Activated CD4-positive, alpha-beta T cell treated with anti-CD3 and anti-CD28 coated beads, Interleukin-2, amount 10 ng/mL, durations not matched to agents 7 days and 5 days (primary cell): Measurements from ENCODE around the gene OLFML2A. TPM values are rescaled to one million over a fixed set of nuclear protein-coding genes. Genes with fewer than 3 reads are reported as not detected.

ENCODE experiments used
- CTCF ChIA-PET: fragments of 350-600 bp; sonication (Branson Sonifier 250); formaldehyde crosslinking; loops from one replicate; lab custom pipeline; 2021; ENCODE audit warnings: antibody characterized with exemption; lab: Charles Lee
- POLR2A ChIA-PET: fragments of 350-600 bp; sonication (Branson Sonifier 250); formaldehyde crosslinking; loops from one replicate; lab custom pipeline; 2021; ENCODE audit warnings: antibody characterized with exemption; lab: Charles Lee
- DNase-seq: peaks from one replicate; pipeline ENCODE4 v3.0.0-alpha.2; 2020
- H3K27ac Mint-ChIP-seq: one replicate; pipeline ENCODE4 v1.8.0; 2021; ENCODE audit warnings: mild to moderate bottlenecking, moderate library complexity, mixed read lengths
- H3K27me3 Mint-ChIP-seq: one replicate; pipeline ENCODE4 v1.8.0; 2021; ENCODE audit warnings: mixed read lengths
- H3K36me3 Mint-ChIP-seq: one replicate; pipeline ENCODE4 v1.8.0; 2021; ENCODE audit warnings: low read depth, mixed read lengths
- H3K4me1 Mint-ChIP-seq: one replicate; pipeline ENCODE4 v1.8.0; 2021; ENCODE audit warnings: mixed read lengths
- H3K4me3 Mint-ChIP-seq: one replicate; pipeline ENCODE4 v1.8.0; 2021; ENCODE audit warnings: mild to moderate bottlenecking, moderate library complexity, mixed read lengths
- H3K9me3 Mint-ChIP-seq: one replicate; pipeline ENCODE4 v1.8.0; 2021; ENCODE audit warnings: mixed read lengths
- total RNA-seq, 2 experiments: library from RNA; stranded (reverse); gene quantifications; one replicate each; pipeline ENCODE4 v1.2.3, GENCODE V29; 2021

The OLFML2A gene
- total RNA-seq, 2 experiments from 2014 or later, result not detected

DNA sequence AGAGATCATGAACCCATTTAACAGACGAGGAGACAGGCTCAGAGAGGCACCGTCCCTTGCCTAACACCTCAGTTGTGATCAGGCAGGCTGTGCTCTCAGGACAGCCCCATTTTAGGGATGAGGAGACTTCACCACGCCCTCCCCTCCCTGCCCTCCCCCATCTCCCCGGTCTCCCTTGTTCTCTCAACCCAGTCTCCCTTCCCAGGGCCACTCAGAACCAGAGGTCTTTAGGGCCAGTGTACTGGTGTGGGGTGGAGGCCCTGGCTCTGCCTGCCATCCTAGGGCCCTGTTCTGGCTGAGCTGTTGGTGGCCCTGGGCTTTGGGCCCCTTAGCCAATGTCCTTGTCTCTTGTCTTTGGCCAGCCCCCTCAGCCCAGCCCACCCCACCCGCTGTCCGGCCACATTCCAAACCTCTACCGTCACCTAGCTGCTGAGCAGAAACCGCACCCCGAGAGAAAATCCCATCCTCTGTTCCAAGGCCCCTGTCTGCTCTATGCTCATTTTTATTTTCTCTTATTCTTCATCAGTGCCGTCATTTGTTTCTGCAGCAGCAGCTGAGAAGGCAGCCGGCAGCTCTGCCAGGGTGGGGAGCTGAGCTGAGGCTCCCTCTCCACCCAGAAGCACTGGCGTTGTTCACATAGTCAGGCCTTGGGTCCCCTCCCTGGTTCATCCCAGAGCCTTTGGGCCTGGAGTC is 33.9 kb downstream of the OLFML2A start:
- ChIA-PET CTCF (interaction anchor here (1.2 kb wide), 1 partner anchor 64 kb away, joined by 3 read pairs; no protein-coding TSS in a partner anchor), POLR2A (interaction anchor here (0.7 kb wide), 1 partner anchor 430 kb away, joined by 3 read pairs; the partner anchor contains the start of gene HSPA5)
- Mint-ChIP-seq H3K9me3 (no peaks in the 10 kb centered on the region), H3K4me1 (no peaks in the 10 kb centered on the region), H3K4me3 (no peak overlapping the region), H3K36me3 (no peaks in the 10 kb centered on the region), H3K27ac (no peak overlapping the region), H3K27me3 (no peaks in the 10 kb centered on the region)
- no peak for DNase-seq

DNA sequence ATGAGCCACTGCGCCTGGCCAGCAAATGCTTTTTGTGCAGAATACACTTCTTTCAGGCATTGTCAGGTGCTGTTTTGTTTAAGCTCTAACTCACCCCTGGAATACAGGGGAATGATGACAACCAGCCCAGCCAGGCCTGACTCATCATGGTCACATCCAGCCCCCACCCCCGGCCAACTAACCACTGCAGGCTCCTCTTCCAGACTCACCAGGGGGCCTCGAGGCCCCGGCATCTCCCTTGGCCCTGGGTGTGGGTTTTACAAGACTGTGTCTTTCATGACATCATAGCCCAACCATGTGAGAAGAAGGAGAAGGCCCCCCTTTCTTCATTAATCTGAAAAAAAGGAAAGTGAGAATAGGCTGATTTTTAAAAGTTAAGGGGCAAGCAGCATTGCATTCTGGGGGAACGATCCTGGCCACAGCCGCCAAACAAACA is 35.5 kb downstream of the OLFML2A start:
- no peak overlapping the region for H3K27ac Mint-ChIP-seq
- no peak overlapping the region for H3K4me3 Mint-ChIP-seq
- no peaks in the 10 kb centered on the region for H3K9me3 Mint-ChIP-seq
- H3K36me3 Mint-ChIP-seq, result no peaks in the 10 kb centered on the region
- ChIA-PET CTCF (no interaction called here), POLR2A (interaction anchor here (0.7 kb wide), 1 partner anchor 11 kb away, joined by 3 read pairs; no protein-coding TSS in a partner anchor)
- peaks cover 4% of the 10 kb centered on the region for H3K27me3 Mint-ChIP-seq
- H3K4me1 Mint-ChIP-seq, result no peaks in the 10 kb centered on the region
- DNase-seq, result no peak

DNA sequence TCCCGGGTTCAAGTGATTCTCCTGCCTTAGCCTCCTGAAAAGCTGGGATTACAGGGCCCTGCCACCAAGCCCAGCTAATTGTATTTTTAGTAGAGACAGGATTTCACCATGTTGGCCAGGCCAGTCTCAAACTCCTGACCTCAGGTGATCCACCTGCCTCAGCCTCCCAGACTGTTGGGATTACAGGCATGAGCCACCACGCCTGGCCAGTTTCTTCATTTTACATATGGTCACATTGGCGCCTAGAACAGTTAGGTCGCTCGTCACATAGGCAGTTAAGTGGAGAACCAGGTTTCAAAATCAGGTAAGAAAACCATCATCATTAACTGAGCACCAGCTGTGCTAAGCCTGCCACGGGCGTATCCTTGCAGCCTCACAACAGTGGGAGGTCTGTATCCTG is 36.1 kb downstream of the OLFML2A start:
- no peaks in the 10 kb centered on the region for H3K36me3 Mint-ChIP-seq
- DNase-seq, result no peak
- CTCF ChIA-PET, result interaction anchor here (1.2 kb wide), 1 partner anchor 17 kb away, joined by 5 read pairs; no protein-coding TSS in a partner anchor
- peaks cover 1% of the 10 kb centered on the region for H3K4me1 Mint-ChIP-seq
- peaks cover 5% of the 10 kb centered on the region for H3K27me3 Mint-ChIP-seq
- H3K27ac Mint-ChIP-seq, result no peak overlapping the region
- POLR2A ChIA-PET, result interaction anchor here (0.7 kb wide), 1 partner anchor 11 kb away, joined by 3 read pairs; no protein-coding TSS in a partner anchor
- H3K9me3 Mint-ChIP-seq, result no peaks in the 10 kb centered on the region
- no peak overlapping the region for H3K4me3 Mint-ChIP-seq

DNA sequence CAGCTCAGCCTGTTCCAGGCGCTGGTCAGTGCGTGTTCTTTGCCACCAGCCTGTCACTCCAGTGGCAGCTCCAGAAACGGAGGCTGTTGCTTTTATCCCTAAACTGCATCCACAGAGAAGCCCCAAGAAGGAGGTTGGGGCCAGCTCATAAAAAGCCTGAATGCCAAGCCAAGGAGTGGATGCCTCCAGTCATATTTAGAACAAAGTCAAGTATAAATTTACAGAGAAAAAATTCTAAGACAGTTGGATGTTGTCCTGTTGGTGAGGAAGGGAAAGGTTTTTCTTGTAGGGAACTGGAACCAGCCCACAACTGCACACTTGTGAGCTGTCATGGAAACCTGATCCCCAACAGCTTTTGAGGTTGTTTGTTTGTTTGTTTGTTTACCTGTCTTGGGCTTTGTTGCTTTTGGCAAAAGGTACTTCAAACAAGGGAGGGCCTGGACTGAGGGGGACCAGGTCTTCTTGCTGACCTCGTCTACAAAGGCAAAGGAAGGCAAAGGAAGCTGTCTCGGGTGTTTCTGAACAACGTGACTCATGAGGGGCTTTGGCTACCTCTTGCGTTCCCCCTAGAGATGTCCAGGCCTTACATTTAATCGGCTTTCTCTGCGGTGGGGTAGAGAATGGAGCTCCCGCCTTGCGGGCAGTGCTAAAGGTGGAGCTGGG is 36.7 kb downstream of the OLFML2A start:
- Mint-ChIP-seq H3K4me1 (peaks cover 7% of the 10 kb centered on the region), H3K9me3 (no peaks in the 10 kb centered on the region), H3K36me3 (no peaks in the 10 kb centered on the region), H3K27me3 (peaks cover 6% of the 10 kb centered on the region), H3K27ac (no peak overlapping the region), H3K4me3 (no peak overlapping the region)
- CTCF ChIA-PET, result interaction anchor here (0.8 to 1.7 kb wide), 4 partner anchors 18 to 301 kb away, joined by 3 to 8 read pairs (median 4); partner anchors contain the start of gene WDR38
- DNase-seq, result no peak
- POLR2A ChIA-PET, result interaction anchor here (0.7 kb wide), 1 partner anchor 10 kb away, joined by 3 read pairs; no protein-coding TSS in a partner anchor

DNA sequence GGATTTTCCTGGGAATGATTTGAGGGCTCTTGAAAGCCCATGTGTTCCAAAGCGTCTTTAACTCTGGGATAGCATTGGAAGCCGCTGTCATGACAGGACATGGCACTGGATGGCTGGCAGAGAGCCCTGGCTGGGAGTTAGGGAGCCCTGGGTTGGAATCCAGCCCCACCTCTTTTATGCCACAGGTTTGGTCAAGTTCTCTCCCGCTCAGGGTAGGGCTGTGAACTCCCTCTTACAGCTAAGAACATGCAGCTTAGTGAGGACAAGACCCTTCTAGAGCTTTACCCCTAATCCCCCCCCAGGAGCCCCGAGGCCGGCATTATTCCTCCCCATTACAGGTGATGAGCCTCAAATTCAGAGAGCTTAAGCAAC is 37.2 kb downstream of the OLFML2A start:
- ChIA-PET POLR2A (no interaction called here), CTCF (interaction anchor here (0.8 to 1.7 kb wide), 4 partner anchors 18 to 301 kb away, joined by 3 to 8 read pairs (median 4); partner anchors contain the start of gene WDR38)
- H3K4me3 Mint-ChIP-seq, result no peak overlapping the region
- peaks cover 10% of the 10 kb centered on the region for H3K4me1 Mint-ChIP-seq
- no peak overlapping the region for H3K27ac Mint-ChIP-seq
- peaks cover 6% of the 10 kb centered on the region for H3K27me3 Mint-ChIP-seq
- no peaks in the 10 kb centered on the region for H3K9me3 Mint-ChIP-seq
- no peaks in the 10 kb centered on the region for H3K36me3 Mint-ChIP-seq
- no peak for DNase-seq

DNA sequence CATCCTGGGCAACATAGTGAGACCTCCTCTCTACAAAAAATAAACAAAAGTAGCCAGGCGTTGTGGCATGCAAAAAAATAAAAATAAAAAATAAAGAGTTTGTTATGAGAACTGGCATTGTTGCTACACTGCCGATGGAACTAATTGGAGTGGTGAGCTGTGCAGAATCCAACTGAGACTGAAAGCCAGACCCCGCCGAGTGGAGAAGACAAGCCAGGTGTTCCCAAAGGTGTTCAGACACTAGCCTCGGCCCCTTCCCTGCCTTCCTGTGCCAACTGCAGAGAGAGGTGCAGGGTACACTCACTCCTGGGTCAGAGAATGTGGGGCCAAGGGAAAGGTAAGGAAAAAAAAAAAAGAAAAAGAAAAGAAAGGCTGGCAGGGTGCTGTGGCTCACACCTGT is 38.7 kb downstream of the OLFML2A start:
- POLR2A ChIA-PET, result no interaction called here
- no peak for DNase-seq
- CTCF ChIA-PET, result no interaction called here
- peaks cover 13% of the 10 kb centered on the region for H3K4me1 Mint-ChIP-seq
- peaks cover 6% of the 10 kb centered on the region for H3K27me3 Mint-ChIP-seq
- H3K27ac Mint-ChIP-seq, result no peak overlapping the region
- no peak overlapping the region for H3K4me3 Mint-ChIP-seq
- no peaks in the 10 kb centered on the region for H3K9me3 Mint-ChIP-seq
- no peaks in the 10 kb centered on the region for H3K36me3 Mint-ChIP-seq

DNA sequence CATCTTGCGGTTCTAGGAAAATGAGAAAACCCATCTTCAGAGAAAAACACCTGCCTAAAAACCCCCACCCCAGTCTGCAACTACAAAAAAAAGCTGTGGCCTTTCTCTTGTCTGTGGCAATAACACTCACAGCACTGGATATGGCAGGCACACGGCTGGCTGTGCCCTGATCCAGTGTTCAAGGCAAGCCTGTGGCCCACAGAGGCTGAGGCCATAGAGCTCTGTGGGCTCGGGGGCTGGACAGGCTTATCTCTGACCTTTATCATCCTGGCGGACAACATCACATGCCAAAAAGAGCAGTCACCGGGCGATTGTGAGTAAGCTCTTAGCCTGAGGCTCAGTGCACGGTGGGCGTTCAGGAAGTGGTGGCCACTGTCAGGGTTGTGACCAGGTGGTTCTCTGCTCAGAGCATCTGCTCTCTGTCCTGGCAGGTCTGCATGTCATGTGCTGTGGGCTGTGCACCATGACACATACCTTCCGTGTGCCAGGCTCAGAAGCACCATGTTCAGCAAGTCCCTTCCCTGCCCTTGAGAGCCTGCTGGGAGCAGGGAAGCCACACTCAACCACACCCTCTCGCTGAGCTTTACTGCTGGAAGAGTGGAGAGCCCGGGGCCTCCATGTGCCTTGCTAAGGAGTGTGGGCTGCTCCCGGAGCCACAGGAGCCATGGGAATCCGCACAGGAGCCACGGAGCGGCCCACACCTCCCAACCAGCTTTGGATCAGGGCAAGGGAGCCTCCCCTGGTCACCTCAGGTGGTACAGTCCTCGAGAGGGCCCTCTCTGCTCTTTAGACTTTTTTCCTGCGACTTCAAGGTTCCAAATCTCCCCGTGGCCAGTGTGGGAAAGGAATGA is 41.7 kb downstream of the OLFML2A start:
- POLR2A ChIA-PET, result no interaction called here
- H3K4me3 Mint-ChIP-seq, result no peak overlapping the region
- peaks cover 10% of the 10 kb centered on the region for H3K27me3 Mint-ChIP-seq
- H3K27ac Mint-ChIP-seq, result no peak overlapping the region
- H3K4me1 Mint-ChIP-seq, result peaks cover 13% of the 10 kb centered on the region
- H3K36me3 Mint-ChIP-seq, result no peaks in the 10 kb centered on the region
- H3K9me3 Mint-ChIP-seq, result no peaks in the 10 kb centered on the region
- CTCF ChIA-PET, result interaction anchor here (0.6 kb wide), 1 partner anchor 73 kb away, joined by 4 read pairs; no protein-coding TSS in a partner anchor
- DNase-seq, result no peak

DNA sequence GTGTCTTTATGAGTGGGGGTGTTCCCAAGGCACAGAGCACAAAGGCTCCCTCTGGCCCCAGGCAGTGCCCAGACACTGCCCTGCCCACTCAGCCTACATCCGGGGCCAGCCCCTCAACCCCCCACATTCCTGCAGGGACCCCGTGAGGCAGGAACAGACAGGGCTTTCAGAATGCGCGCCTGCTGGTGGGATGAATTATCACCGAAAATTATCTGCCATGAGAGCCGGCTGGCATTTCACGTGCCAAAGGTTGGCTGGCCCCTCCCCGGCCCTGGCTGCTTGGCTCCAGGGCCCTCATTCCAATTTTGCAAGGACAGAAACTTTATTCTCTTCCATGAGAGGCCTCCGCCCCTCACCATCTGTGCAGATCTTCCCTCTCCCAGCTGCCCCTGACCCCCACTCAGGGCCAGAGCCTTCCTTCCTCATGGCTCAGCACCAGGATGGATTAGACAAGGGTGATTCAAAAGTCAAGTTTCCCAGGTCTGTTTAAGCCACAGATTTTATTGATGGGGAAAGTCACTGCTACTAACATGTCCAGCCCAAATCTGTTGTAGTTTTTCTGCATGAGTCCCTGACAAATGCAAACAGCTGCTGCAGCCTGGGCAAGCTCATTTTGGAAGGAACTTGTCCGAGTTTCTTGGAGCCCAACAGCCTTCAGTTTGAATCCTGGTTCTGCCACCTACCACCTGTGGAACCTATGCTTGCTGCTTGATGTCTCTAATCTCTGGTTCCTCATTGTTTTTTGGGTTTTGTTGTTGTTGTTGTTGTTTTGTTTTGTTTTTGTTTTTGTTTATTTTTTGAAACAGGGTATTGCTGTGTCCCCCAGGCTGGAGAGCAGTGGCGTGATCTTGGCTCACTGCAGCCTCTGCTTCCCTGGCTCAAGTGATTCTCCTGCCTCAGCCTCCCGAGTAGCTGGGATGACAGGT is 44.0 kb downstream of the OLFML2A start:
- no peak overlapping the region for H3K4me3 Mint-ChIP-seq
- no peaks in the 10 kb centered on the region for H3K9me3 Mint-ChIP-seq
- H3K36me3 Mint-ChIP-seq, result no peaks in the 10 kb centered on the region
- H3K27me3 Mint-ChIP-seq, result peaks cover 10% of the 10 kb centered on the region
- ChIA-PET CTCF (no interaction called here), POLR2A (no interaction called here)
- H3K4me1 Mint-ChIP-seq, result peaks cover 13% of the 10 kb centered on the region
- no peak overlapping the region for H3K27ac Mint-ChIP-seq
- DNase-seq, result no peak

DNA sequence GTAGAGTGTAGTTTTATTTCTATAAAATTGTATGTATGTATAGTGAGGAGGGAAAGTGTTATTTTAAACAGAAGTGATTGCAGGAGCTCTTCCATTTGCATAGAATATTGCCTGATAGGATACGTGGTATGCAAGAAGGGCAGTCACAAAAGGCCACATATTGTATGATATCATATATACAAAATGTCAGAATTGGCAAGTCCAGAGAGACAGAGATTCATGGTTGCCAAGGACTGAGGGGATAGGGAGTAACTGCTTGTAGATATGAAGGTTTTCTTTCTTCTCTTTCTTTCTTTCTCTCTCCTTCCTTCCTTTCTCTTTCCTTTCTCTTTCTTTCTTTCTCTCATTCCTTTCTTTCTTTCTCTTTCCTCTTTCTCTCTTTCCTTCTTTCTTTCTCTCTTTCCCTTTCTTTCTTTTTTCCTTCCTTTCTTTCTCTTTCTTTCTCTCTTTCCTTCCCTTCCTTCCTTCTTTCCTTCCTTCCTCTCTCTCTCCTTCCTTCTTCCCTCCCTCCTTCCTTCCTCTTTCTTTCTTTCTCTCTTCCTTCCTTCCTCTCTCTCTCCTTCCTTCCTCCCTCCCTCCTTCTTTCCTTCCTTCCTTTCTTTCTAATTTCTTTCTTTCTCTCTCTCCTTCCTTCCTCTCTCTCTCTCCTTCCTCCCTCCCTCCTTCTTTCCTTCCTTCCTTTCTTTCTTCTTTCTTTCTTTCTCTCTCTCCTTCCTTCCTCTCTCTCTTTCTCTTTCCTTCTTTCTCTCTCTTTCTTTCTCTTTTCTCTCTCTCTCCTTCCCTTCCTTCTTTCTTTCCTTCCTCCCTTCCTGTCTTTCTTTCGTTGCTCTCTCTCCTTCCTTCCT is 51.8 kb downstream of the OLFML2A start:
- Mint-ChIP-seq H3K4me1 (no peaks in the 10 kb centered on the region), H3K36me3 (no peaks in the 10 kb centered on the region), H3K27me3 (no peaks in the 10 kb centered on the region), H3K9me3 (no peaks in the 10 kb centered on the region), H3K4me3 (no peak overlapping the region), H3K27ac (no peak overlapping the region)
- CTCF ChIA-PET, result interaction anchor here (0.6 kb wide), 1 partner anchor 342 kb away, joined by 3 read pairs; no protein-coding TSS in a partner anchor
- no peak for DNase-seq
- POLR2A ChIA-PET, result no interaction called here

DNA sequence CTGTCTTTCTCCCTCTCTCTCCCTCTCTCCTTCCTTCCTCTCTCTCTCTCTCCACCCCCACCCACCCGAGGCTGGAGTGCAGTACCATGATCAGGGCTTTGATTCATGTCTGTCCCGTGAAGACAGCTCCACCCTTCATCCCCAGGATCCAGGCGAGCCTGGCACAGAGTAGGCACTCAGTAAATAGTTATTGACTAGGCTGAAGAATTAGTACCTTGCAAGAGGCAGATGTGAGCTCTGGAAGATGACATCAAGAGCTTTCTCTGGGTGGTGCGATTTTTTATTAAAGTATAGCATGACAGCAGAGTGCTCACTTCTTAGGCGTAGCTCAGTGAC is 52.4 kb downstream of the OLFML2A start:
- no peak overlapping the region for H3K27ac Mint-ChIP-seq
- CTCF ChIA-PET, result interaction anchor here (1.1 kb wide), 1 partner anchor 18 kb away, joined by 5 read pairs; no protein-coding TSS in a partner anchor
- no peaks in the 10 kb centered on the region for H3K4me1 Mint-ChIP-seq
- H3K36me3 Mint-ChIP-seq, result no peaks in the 10 kb centered on the region
- no peaks in the 10 kb centered on the region for H3K27me3 Mint-ChIP-seq
- no peak for DNase-seq
- no peaks in the 10 kb centered on the region for H3K9me3 Mint-ChIP-seq
- POLR2A ChIA-PET, result no interaction called here
- H3K4me3 Mint-ChIP-seq, result no peak overlapping the region

DNA sequence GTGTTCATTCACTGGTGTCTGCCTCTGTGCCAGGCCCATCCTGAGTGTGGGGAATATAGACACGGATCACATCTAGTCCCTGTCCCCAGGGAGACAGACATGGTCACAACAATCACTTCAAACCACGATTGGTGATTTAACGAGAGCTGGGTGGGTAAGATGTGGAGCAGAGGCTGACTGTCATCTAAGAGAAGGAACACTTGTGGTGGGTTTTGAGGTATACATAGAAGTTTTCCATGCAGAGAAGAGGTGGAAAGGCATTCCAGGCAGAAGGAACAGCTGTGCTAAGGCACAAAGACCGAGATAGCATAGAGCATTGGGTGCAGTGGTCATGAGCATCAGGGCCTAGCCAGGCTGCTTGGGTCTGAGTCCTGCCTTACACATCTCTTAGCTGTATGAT is 53.7 kb downstream of the OLFML2A start:
- no peak for DNase-seq
- Mint-ChIP-seq H3K9me3 (no peaks in the 10 kb centered on the region), H3K4me3 (no peak overlapping the region), H3K36me3 (no peaks in the 10 kb centered on the region), H3K4me1 (no peaks in the 10 kb centered on the region), H3K27me3 (no peaks in the 10 kb centered on the region), H3K27ac (no peak overlapping the region)
- POLR2A ChIA-PET, result no interaction called here
- CTCF ChIA-PET, result no interaction called here
